CD4-positive, alpha-beta T cell treated with Interleukin-4 for 1 hour (primary cell): ENCODE measurements around the gene CD22.
"Not testable (repeated sequence)": the region's sequence is repeated elsewhere in the genome, so short reads cannot be mapped to it uniquely, and the experiment has no call there.

ENCODE experiments used
- DNase-seq, 2 donors: peaks; one replicate each; pipeline ENCODE4 v3.0.0-alpha.2; 2020 to 2022

The CD22 gene

GRCh38 chr19:35345671-35346111 is 16.7 kb downstream of the CD22 start:
- no peak for DNase-seq

DNA sequence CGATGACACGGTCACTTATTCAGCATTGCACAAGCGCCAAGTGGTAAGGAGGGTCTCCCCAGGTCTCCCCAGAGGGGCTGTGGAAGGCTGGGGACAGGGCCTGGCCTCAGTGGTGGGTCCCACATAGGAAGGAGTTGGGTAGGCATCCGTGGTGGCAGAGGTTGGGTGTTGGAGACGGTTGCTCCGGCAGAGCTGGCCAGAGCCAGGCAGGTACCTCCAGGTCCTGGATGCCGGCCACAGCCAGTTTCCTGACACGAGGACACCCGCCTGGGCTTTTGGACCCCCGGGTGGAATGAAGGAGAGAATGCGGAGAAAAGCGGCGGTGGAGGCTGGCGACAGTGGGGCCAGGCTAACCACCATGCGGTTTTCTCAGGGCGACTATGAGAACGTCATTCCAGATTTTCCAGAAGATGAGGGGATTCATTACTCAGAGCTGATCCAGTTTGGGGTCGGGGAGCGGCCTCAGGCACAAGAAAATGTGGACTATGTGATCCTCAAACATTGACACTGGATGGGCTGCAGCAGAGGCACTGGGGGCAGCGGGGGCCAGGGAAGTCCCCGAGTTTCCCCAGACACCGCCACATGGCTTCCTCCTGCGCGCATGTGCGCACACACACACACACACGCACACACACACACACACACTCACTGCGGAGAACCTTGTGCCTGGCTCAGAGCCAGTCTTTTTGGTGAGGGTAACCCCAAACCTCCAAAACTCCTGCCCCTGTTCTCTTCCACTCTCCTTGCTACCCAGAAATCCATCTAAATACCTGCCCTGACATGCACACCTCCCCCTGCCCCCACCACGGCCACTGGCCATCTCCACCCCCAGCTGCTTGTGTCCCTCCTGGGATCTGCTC is 17.4 kb downstream of the CD22 start:
- peak; percentile 83 to 84 for DNase-seq

GRCh38 chr19:35347171-35347929 is 18.4 kb downstream of the CD22 start, which contains the start of gene FFAR1:
Gene FFAR1 (plus strand): TSS chr19:35347902. CDS start chr19:35351552, 3,650 bp downstream.
- peak; percentile 68 to 77 for DNase-seq

- DNase-seq: no peak
These were observed 18.9 kb downstream of the CD22 start for GRCh38 chr19:35347930-35348298.

GRCh38 chr19:35348911-35349611 is 20.1 kb downstream of the CD22 start:
- DNase-seq: no peak

DNA sequence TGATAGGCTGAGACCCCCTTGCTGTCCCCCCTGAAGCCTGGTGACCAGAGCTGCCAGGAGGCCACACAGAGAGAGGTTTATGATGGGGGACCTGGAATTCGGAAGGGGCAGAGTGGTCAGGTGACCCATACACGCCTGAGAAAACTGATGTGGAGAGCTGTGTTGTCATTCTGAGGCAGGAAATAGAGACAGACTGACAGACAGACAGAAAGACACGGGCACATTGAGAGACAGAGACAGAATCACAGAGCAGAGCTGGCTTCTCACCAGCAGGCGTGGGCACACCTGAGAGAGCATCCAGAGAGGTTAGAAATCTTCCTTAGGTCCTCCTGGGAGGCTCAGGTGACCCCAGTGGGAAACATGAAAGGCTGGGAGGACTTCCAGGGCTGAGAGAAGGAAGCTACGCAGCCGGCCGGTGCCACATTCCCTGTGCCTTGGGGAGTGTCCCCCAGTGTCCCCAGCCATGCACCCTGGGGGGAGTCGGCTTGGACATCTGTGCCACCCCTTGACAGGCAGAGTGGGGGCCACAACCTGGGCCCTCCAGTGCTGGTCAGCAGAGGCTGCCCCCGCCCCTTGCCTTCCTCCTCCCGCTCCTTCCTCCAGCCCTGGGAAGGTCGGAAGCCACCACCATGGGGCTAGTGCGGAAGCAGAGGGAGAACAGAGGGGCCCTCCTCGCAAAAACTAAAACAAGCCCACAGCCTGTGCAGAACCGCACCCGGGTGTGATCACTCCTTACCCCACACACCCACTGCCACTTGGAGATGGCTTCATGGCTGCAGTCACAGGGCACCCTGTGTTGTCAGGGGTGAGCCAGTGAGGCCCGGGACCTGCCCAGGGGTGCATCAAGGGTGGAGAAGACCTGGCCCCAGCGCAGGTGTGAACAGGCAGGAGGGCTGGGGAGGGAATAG is 20.9 kb downstream of the CD22 start:
- no peak for DNase-seq

GRCh38 chr19:35350591-35350990 is 21.6 kb downstream of the CD22 start:
- no peak for DNase-seq

DNA sequence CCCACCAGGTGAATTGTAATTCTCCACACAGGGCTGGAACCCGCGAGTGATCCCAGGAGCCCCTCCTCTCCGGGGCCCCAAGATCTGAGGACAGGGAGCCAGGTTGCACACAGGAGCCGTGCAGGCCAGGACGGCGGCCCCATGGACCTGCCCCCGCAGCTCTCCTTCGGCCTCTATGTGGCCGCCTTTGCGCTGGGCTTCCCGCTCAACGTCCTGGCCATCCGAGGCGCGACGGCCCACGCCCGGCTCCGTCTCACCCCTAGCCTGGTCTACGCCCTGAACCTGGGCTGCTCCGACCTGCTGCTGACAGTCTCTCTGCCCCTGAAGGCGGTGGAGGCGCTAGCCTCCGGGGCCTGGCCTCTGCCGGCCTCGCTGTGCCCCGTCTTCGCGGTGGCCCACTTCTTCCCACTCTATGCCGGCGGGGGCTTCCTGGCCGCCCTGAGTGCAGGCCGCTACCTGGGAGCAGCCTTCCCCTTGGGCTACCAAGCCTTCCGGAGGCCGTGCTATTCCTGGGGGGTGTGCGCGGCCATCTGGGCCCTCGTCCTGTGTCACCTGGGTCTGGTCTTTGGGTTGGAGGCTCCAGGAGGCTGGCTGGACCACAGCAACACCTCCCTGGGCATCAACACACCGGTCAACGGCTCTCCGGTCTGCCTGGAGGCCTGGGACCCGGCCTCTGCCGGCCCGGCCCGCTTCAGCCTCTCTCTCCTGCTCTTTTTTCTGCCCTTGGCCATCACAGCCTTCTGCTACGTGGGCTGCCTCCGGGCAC is 22.6 kb downstream of the CD22 start:
- DNase-seq: no peak

DNA sequence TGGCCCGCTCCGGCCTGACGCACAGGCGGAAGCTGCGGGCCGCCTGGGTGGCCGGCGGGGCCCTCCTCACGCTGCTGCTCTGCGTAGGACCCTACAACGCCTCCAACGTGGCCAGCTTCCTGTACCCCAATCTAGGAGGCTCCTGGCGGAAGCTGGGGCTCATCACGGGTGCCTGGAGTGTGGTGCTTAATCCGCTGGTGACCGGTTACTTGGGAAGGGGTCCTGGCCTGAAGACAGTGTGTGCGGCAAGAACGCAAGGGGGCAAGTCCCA is 23.1 kb downstream of the CD22 start:
- no peak for DNase-seq

DNA sequence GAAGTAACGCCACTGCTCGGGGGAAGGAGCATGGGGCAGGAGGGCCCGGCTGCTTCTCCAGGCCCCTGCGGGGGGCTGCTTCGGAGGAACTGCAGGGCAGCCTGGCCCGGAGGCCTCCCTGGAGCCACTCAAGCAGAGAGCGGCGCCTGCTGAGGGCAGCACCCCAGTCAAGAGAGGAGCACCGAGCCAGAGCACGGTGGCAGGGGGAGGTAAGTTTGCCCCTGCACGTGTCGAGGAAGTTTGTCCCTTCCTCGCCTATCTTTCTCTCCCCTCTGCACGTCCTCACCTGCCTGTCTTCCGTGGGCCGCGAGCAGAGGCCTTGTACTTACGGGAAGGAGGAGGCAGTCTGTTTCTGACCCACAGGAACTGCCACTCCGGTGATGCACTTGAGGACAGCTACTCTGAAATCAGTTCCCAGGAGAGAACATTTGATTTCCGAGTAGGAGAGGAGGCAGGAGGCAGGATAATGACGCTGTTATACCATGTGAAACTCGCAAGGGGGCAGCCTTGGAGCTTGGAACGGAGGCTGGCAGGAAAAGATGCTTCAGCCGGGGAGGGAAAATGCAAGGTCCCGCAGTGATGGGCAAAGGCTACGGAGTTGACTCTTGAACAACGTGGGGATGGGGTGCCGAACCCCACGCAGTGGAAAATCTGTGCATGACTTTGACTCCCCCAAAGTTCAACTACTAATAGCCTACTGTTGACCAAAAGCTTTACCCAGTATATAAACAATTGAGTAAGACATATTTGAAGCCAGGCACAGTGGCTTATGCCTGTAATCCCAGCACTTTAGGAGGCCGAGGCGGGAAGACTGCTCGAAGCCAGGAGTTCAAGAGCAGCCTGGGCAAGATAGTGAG is 23.7 kb downstream of the CD22 start:
- DNase-seq: peak; percentile 77 to 79

DNA sequence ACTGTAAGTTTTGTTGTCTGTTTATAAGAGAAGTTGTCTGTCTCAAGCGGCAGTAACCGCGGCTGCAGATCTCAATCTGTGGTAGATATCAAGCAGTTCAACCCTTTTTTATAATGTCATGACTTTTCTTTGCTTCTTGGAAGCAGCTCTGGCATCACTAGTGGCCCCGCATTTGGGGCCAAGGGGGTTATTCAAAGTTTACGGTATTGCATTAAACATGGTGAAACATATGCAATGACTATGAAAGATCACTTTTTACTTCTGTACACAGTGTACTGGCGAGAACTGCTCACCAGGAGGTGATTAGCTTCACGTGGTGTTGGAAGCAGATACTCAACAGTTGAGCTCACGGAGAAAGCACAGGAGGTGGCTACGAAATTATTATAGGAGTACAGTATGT is 24.6 kb downstream of the CD22 start:
- peak in 1 of 2 donors; percentile 41 for DNase-seq

- DNase-seq: no peak
These were observed 25.9 kb downstream of the CD22 start for GRCh38 chr19:35354898-35355297.

- no peak for DNase-seq
These were observed 26.9 kb downstream of the CD22 start for GRCh38 chr19:35355791-35356460.

- DNase-seq: peak; percentile 46 to 86
These were observed 29.0 kb downstream of the CD22 start, which contains the start of gene FFAR3 for GRCh38 chr19:35357867-35358573. Gene FFAR3 (plus strand): TSS chr19:35358460. CDS start chr19:35358891, 431 bp downstream.

DNA sequence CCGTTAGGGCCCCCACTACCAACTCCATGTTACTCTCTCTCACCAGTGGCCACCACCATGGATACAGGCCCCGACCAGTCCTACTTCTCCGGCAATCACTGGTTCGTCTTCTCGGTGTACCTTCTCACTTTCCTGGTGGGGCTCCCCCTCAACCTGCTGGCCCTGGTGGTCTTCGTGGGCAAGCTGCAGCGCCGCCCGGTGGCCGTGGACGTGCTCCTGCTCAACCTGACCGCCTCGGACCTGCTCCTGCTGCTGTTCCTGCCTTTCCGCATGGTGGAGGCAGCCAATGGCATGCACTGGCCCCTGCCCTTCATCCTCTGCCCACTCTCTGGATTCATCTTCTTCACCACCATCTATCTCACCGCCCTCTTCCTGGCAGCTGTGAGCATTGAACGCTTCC is 29.8 kb downstream of the CD22 start:
- DNase-seq: not testable (repeated sequence)

DNA sequence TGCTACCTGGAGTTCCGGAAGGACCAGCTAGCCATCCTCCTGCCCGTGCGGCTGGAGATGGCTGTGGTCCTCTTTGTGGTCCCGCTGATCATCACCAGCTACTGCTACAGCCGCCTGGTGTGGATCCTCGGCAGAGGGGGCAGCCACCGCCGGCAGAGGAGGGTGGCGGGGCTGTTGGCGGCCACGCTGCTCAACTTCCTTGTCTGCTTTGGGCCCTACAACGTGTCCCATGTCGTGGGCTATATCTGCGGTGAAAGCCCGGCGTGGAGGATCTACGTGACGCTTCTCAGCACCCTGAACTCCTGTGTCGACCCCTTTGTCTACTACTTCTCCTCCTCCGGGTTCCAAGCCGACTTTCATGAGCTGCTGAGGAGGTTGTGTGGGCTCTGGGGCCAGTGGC is 30.4 kb downstream of the CD22 start:
- DNase-seq: not testable (repeated sequence)

DNA sequence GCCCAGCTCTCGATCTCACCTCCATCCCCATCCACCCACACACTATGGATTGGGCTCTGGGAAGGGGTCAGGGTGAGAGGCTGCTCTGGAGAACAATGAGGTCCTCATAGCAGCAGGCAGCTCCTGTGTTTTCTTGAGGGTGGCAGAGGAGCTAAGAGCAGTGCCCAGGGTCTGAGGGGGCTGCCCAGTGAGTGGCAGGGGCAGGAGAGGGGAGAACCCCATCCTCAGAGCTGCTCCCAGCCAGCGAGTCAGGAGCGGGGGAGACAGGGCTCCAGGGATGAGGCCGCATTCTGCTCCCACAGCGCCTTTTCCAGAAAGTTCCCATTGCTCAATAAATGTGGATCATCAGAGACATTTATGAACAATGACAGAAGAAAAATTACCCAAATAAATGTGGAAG is 31.1 kb downstream of the CD22 start:
- DNase-seq: not testable (repeated sequence)

GRCh38 chr19:35360880-35361420 is 32.0 kb downstream of the CD22 start:
- no peak for DNase-seq
